ENCODE data around the gene ADGRL1. TPM values are rescaled to one million over a fixed set of nuclear protein-coding genes. Genes with fewer than 3 reads are reported as not detected.

Gene ADGRL1
- total and polyA plus RNA-seq, 9 of the 15 experiments (the other 6 are each of a cell fraction or from before 2014, with no cell fraction given), result 0.14 to 37.0 (median 8.6) TPM

DNA sequence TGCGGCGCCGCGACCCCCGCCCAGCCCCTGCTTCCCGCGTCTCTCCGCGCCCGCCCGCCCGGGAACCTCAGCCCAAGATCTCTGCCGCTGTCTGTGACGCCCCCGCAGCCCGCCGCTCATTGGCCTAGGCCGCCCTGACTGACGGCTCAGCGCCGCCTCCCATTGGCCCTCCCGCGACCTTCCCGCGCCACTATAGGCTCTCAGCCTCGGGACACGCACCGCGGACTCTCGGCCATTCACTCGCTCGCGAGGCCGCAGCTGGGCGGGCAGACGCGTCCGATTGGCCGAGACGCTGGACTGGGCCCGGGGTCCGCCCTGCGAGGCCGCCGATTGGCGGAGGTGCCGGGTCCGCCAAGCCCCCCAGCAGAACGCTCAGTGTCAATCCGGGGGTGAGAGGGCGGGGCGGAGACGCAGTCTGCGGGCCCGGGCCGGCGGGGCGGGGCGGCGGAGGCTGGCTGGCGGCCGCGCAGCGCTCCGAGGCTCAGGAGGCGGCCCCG, 88.3 kb downstream of the ADGRL1 start, which contains the start of gene PRKACA (continued):
- TF ChIP-seq PKNOX1 (IDR thresholded peaks at IDR 0.05) (peak; percentile 99), E2F3 (CRISPR knock-in tag; IDR thresholded peaks at IDR 0.05) (no peak), NEUROD1 (IDR thresholded peaks at IDR 0.05; ENCODE audit: borderline replicate concordance, low read depth, low read length, partially characterized antibody) (peak; percentile 100), HNRNPL (IDR thresholded peaks at IDR 0.05; ENCODE audit: low read depth, low read length) (no peak)

DNA sequence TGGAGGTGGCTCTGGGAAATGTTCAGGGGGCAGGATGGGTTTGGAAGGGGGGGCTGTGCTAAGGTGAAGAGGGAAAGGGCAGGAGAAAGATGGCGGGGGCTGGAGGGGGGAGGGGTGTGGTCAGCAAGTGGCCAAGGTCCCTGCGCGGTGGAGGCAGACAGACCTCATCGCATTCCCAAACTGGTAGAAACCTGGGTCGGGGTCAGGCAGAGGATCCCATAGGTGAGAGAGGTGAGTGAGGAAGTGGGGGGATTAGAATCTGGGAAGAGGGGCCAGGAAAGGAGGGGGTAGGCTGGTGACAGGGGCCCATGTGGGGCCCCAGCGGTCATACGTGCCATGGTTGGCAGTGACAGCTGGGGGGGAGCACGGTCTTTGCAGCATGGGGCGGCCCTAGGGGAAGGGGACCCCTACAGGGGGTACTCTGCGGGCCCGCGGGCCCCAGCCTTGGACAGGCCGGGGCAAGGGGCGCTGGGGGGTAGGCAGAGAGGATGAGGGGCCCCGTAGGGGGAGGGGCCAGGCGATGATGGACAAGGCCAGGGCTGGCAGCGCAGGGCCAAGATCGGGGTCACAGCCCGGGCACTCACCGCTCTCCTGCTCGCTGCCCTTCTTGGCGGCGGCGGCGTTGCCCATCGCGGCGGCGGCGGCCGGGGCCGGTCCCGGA, 88.9 kb downstream of the ADGRL1 start:
- Histone ChIP-seq H3K4me1 (replicated peaks in 1 of 2; ENCODE audit: control insufficient read depth in 2 of 2, insufficient read depth in 2 of 2, low read length in 2 of 2) (peaks cover 47 to 64% of the 10 kb centered on the region in 2 experiments; a peak in 4 of 5 replicates), H3K4me2 (ENCODE audit: insufficient read depth, low read length) (peak overlapping the region; percentile 95), H3K9me1 (ENCODE audit: control insufficient read depth, insufficient read depth, low read length) (peaks cover 4% of the 10 kb centered on the region), H3K79me2 (ENCODE audit: control insufficient read depth, insufficient read depth, low read length) (peaks cover 24% of the 10 kb centered on the region), H3K4me3 (peak overlapping the region; percentile 90), H3K9me3 (replicated peaks; ENCODE audit: control insufficient read depth, insufficient read depth, low read depth, low read length) (no peaks in the 10 kb centered on the region), H3K36me3 (ENCODE audit: control insufficient read depth, insufficient read depth, low read length) (peaks cover 18% of the 10 kb centered on the region; the same call in 2 of the 3 replicates), H2AFZ (ENCODE audit: low read depth, low read length) (peak overlapping the region; percentile 71), H3K27me3 (ENCODE audit: control insufficient read depth in 2 of 2, insufficient read depth in 2 of 2, low read length in 2 of 2) (no peaks in the 10 kb centered on the region), H3K27ac (ENCODE audit: extremely low read depth, low read depth, low read length) (peak overlapping the region; percentile 55; the same call in 2 of the 3 replicates), H3K9ac (ENCODE audit: insufficient read depth in 1 of 2, low read depth in 2 of 2, low read length in 2 of 2) (peak overlapping the region; percentile 52 to 92), H4K20me1 (replicated peaks; ENCODE audit: control insufficient read depth, insufficient read depth, low read length) (no peaks in the 10 kb centered on the region)
- no peak for ATAC-seq
- no TSS peak for BruUV-seq (replicated peaks)
- POLR2A ChIA-PET, result interaction anchor here (0.5 to 2.0 kb wide), 6 partner anchors 19 to 293 kb away, joined by 3 to 9 read pairs (median 3); partner anchors contain the start of gene ASF1B
- in situ Hi-C loops (cut with MboI) (no loop called here), intact Hi-C loops (cut with micrococcal nuclease) (no loop called here)
- DNase-seq (ENCODE audit: extremely low read depth in 1 of 4, low spot score in 3 of 4), result peak in 3 of 4 experiments; percentile 41 to 66 (median 61)
- WGBS (ENCODE audit: insufficient coverage, low coverage, missing lambda C conversion rate), result 5% methylated on average over 8 of the region's 33 CpGs
- FAIRE-seq, result no peak
- CTCF ChIA-PET (ENCODE audit: low intra/inter-chr PET ratio), result no interaction called here
- TF ChIP-seq PCBP1 (IDR thresholded peaks at IDR 0.05; ENCODE audit: low read depth, low read length, poor library complexity, severe bottlenecking) (peak; percentile 29), KHSRP (IDR thresholded peaks at IDR 0.05) (no peak), YY1 (IDR thresholded peaks at IDR 0.05; ENCODE audit: borderline replicate concordance in 1 of 3, control insufficient read depth in 1 of 3, extremely low read depth in 1 of 3, insufficient read depth in 3 of 3, insufficient read length in 1 of 3, insufficient replicate concordance in 2 of 3, low read depth in 1 of 3, low read length in 2 of 3) (peak in 2 of 3 experiments; percentile 23 to 79), ZNF395 (CRISPR knock-in tag; IDR thresholded peaks at IDR 0.05) (no peak), HDAC1 (IDR thresholded peaks at IDR 0.05) (peak in 1 of 2 experiments; percentile 73; a peak in 2 of 4 replicates), NBN (IDR thresholded peaks at IDR 0.05; ENCODE audit: low read depth) (no peak), ZBTB17 (CRISPR knock-in tag; IDR thresholded peaks at IDR 0.05) (no peak), BDP1 (IDR thresholded peaks at IDR 0.05; ENCODE audit: insufficient read depth, insufficient read length) (no peak)
- TF ChIP-seq, protein P1, sequence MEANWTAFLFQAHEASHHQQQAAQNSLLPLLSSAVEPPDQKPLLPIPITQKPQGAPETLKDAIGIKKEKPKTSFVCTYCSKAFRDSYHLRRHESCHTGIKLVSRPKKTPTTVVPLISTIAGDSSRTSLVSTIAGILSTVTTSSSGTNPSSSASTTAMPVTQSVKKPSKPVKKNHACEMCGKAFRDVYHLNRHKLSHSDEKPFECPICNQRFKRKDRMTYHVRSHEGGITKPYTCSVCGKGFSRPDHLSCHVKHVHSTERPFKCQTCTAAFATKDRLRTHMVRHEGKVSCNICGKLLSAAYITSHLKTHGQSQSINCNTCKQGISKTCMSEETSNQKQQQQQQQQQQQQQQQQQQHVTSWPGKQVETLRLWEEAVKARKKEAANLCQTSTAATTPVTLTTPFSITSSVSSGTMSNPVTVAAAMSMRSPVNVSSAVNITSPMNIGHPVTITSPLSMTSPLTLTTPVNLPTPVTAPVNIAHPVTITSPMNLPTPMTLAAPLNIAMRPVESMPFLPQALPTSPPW (CRISPR knock-in tag; IDR thresholded peaks at IDR 0.05), result peak; percentile 58
- TF ChIP-seq, protein P2, sequence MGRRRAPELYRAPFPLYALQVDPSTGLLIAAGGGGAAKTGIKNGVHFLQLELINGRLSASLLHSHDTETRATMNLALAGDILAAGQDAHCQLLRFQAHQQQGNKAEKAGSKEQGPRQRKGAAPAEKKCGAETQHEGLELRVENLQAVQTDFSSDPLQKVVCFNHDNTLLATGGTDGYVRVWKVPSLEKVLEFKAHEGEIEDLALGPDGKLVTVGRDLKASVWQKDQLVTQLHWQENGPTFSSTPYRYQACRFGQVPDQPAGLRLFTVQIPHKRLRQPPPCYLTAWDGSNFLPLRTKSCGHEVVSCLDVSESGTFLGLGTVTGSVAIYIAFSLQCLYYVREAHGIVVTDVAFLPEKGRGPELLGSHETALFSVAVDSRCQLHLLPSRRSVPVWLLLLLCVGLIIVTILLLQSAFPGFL (CRISPR knock-in tag; IDR thresholded peaks at IDR 0.05), result no peak
